Breast epithelium (tissue), 3 donors: ENCODE results near the gene ACVR1B.

Source experiments
- POLR2A ChIP-seq: fragments of 450-650 bp; IDR thresholded peaks from one replicate; pipeline ENCODE4 v1.6.1; 2016; ENCODE audit warnings: antibody characterized with exemption, mild to moderate bottlenecking, moderate library complexity
- POLR2AphosphoS5 ChIP-seq, 3 donors: sonication (generic); formaldehyde crosslinking; IDR thresholded peaks; one replicate each; pipeline ENCODE4 v1.6.1; 2017; ENCODE audit warnings: antibody characterized with exemption in 3 of 3
- TF ChIP-seq, protein P1 (sequence below), 3 donors: fragments of 450-650 bp; IDR thresholded peaks; one replicate each; pipeline ENCODE4 v1.5.1; 2016 to 2017; ENCODE audit warnings: antibody characterized with exemption in 3 of 3, mild to moderate bottlenecking in 3 of 3, moderate library complexity in 3 of 3

DNA sequence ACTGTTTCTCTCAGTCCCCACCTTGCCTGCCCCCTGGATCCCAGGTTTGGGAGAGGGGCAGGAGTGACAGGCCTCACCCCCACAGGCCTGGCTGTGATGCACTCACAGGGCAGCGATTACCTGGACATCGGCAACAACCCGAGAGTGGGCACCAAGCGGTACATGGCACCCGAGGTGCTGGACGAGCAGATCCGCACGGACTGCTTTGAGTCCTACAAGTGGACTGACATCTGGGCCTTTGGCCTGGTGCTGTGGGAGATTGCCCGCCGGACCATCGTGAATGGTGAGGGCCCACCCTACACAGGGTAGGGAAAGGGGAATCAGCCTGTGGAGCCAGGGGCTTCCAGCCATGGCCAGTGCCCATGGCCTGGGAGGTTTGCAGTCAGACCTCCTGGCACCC, 35.5 kb upstream of the ACVR1B start:
- TF ChIP-seq POLR2AphosphoS5 (IDR thresholded peaks at IDR 0.05) (no peak), POLR2A (no peak)
- TF ChIP-seq, protein P1, sequence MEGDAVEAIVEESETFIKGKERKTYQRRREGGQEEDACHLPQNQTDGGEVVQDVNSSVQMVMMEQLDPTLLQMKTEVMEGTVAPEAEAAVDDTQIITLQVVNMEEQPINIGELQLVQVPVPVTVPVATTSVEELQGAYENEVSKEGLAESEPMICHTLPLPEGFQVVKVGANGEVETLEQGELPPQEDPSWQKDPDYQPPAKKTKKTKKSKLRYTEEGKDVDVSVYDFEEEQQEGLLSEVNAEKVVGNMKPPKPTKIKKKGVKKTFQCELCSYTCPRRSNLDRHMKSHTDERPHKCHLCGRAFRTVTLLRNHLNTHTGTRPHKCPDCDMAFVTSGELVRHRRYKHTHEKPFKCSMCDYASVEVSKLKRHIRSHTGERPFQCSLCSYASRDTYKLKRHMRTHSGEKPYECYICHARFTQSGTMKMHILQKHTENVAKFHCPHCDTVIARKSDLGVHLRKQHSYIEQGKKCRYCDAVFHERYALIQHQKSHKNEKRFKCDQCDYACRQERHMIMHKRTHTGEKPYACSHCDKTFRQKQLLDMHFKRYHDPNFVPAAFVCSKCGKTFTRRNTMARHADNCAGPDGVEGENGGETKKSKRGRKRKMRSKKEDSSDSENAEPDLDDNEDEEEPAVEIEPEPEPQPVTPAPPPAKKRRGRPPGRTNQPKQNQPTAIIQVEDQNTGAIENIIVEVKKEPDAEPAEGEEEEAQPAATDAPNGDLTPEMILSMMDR (IDR thresholded peaks at IDR 0.05) = no peak
